GM19372 (cell line): ENCODE measurements around the gene SPPL3.
"Not testable (repeated sequence)": the region's sequence is repeated elsewhere in the genome, so short reads cannot be mapped to it uniquely, and the experiment has no call there.

Experiments used
- ATAC-seq: cut with Tn5 transposase; IDR thresholded peaks from one replicate; pipeline ENCODE4 v1.9.1; 2021; ENCODE audit warnings: mild to moderate bottlenecking, low read depth, moderate library complexity; ENCODE audit not compliant: unreplicated experiment

Gene SPPL3

DNA sequence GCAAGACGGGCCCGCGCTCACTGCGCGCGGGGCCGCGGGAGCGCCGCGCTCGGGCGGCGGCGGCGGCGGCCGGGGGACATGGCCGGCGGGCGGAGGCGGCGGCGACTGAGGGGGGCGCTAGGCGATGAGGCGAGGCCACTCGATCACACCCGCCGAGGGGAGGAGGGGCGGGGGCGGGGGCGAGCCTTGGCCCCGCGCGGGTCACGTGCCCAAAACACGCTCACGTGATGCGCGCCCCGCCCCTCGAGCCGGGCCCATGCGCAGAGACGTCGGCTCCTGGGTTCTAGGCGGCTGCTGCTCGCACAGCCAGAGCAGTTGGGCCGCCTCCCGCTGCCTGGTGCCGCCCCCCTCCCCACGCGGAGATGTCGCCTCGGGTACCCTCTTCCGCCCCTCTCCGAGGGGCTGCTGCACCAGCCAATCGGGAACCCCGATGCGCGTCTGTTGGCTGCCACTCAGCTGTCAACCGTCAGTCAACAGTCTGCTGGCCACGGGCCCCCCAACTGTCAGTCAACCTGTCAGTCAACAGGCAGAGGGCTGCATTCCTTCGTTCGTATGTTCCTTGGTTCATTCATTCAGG lies at the start of gene SPPL3:
Gene SPPL3 (minus strand): TSS at position 162 of the 577 bp plus-strand sequence. CDS start 491 bp downstream, outside the sequence.
- ATAC-seq: peak; percentile 68

DNA sequence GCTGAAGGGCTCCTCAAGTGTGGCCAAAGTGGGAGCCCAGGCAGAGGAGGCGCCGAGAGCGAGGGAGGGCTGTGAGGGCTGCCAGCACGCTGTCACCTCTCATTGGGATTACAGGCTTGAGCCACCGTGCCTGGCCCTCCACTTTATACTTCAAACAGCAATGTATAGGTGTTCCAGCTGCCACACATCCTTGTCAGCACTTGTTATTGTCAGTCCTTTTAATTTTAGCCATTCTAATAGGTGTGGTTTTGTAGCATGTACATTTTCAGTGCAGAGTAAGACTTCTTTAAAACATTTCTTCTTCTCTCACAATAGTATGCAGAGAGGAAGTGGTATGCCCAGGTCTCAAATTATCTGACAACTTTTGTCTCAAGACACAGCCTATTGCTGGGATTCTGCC lies 46.6 kb upstream of the SPPL3 start:
- ATAC-seq: no peak

GRCh38 chr12:120950260-120950799 lies 46.2 kb upstream of the SPPL3 start:
- not testable (repeated sequence) for ATAC-seq

DNA sequence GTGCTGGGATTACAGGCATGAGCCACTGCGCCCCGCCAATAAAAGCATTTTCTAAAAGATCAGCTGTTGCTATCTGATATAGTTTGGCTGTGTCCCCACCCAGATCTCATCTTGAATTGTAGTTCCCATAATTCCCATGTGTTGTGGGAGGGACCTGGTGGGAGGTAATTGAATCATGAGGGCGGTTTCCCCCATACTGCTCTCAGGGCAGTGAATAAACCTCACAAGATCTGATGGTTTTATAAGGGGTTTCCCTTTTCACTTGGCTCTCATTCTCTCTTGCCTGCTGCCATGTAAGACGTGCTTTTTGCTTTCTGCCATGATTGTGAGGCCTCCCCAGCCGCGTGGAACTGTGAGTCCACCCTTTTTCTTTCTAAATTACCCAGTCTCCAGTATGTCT lies 41.4 kb upstream of the SPPL3 start:
- ATAC-seq: not testable (repeated sequence)

DNA sequence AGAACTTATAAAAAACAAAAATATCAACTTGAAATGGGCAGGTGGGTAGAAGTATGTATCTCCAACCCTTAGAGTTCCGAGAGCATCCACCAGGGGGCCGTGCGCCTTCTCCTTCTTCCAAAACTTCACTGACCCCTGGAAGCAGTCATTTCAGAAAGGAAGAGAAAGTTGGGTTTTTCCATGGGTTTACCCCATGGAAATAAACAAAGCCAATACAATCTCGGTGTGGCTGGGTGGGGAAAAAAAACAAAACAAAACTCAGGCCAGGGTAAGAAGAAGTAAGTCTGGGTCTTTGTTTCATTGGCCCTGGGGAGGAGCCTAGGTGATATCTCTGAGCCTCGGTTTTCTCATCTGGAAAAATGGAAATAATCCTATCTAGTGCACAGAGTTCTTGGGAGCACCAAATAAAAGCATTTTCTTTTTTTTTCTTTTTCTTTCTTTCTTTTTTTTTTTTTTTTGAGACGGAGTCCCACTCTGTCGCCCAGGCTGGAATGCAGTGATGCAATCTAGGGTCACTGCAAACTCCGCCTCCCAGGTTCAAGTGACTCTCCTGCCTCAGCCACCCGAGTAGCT lies 40.6 kb upstream of the SPPL3 start:
- ATAC-seq: no peak

GRCh38 chr12:120943482-120943881 lies 39.3 kb upstream of the SPPL3 start:
- no peak for ATAC-seq

GRCh38 chr12:120941846-120942405 lies 37.8 kb upstream of the SPPL3 start:
- no peak for ATAC-seq

DNA sequence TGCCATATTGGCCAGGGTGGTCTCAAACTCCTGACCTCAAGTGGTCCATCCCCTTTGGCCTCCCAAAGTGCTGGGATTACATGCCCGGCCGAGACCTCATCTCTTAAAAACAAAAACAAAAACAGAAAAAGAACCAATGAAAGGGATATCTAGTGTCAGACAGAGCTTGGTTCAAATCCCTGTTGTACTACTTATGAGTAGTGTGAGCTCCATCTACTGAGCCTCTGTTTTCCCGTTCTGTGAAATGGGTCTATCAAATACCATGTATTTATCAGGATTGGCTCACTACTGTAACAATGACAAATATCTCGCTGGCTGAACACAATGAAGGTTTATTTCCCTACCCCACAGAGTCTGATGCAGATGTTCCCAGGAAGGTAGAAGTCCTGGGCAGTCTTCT lies 37.3 kb upstream of the SPPL3 start:
- no peak for ATAC-seq

DNA sequence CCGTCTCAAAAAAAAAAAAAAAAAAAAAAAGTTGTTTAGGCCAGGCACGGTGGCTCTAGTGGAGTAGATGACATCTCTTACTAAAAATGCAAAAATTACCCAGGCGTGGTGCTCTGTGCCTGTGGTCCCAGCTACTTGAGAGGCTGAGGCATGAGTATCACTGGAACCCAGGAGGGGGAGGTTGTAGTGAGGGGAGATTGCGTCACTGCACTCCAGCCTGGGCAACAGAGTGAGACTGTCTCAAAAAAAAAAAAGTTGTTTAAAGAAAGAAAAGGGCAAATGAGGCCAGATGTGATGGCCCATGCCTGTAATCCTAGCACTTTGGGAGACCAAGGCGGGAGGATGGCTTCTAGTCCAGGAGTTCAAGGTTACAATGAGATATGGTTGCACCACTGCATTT lies 36.6 kb upstream of the SPPL3 start:
- ATAC-seq: no peak

GRCh38 chr12:120940006-120940405 lies 35.8 kb upstream of the SPPL3 start:
- ATAC-seq: no peak

- no peak for ATAC-seq
These were observed 35.4 kb upstream of the SPPL3 start for GRCh38 chr12:120939523-120939922.

DNA sequence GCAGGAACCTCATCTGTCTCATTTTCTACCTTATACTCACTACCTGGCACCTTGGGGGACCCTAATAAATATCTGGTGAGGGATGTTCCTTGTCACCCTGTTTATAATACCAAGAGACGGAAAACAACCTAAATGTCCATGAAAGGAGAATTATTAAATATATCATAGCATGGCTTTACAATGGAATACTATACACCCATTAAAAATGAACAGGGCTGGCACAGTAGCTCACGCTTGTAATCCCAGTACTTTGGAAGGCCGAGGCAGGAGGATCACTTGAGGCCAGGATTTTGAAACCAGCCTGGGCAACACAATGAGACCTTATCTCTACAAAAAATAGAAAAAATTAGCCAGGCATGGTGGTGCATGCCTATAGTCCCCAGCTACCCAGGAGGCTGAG lies 34.3 kb upstream of the SPPL3 start:
- ATAC-seq: no peak

GRCh38 chr12:120936197-120936596 lies 32.0 kb upstream of the SPPL3 start:
- ATAC-seq: no peak

DNA sequence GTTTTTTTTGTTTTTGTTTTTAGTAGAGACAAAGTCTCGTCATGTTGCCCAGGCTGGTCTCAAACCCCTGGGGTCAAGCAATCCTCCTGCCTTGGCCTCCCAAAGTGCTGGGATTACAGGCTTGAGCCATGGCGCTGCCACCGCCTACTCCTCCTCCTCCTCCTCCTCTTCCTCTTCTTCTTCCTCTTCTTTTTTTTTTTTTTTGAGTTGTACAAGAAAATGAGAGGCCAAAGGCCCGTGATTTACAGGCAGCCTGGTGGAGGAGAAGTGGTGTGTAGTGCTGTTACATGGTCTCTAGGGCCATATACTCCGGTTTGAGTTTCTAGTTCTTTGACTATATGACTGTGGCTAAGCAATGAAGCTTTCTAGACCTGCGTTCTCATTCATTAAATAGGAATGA lies 29.6 kb upstream of the SPPL3 start:
- no peak for ATAC-seq

- ATAC-seq: no peak
These were observed 28.9 kb upstream of the SPPL3 start for GRCh38 chr12:120932956-120933526.

DNA sequence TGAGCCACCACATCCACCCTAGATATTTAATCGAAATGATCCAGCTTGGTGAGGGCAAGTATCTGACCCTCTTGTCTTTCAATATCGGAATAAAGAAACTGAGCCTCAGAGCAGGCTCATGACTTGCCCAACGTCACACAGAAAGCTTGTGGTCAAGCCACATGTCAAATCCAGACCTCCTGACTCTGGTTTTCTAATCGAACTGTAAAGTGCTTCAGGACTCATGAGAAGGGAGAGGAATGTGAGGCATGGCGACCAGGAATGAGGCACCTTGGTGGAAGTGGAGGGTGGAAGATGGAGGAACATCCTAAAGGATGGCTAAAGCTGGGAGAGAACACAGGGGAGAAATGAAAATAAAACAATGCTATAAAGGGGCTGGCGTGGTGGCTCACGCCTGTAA lies 27.9 kb upstream of the SPPL3 start:
- no peak for ATAC-seq

- ATAC-seq: no peak
These were observed 25.9 kb upstream of the SPPL3 start for GRCh38 chr12:120930032-120930431.

DNA sequence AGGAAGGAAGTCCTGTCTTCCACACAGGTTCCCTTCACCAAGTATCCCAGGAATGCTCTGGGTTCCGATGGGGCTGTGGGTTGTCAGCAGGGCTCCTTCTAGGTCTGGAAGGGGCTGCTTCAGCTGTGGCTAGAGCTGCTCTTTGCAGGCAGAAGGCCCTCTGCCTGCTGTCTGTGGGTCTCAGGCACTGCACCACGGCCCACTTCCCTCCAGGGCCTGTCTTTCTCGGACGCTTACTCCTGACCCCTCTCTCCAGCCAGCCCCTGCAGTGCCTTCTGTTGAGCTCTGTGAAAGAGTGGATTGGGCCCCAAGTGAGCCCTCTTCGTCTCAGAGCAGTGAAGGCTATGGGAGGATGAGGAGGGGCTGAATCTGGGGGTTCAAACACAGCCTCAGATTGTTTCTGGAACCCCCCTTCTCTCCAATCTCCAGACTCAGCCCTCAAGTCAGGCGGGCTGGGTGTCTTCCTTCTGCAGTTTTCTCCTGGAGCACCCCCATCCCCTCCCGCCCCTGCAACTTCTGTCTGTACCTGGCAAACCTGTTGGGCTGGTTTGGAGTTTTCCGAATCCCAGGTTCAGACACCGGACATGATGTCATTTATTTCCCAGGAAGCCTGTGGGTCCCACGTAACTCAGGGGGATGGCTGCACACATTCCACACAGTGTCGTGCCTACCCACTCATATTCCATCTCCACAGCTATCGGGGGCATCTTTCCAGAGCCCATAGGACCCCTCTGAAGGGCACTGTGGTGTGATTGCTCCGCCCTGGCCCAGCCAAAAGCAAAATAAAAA lies 24.9 kb upstream of the SPPL3 start:
- ATAC-seq: no peak

GRCh38 chr12:120925740-120926563 lies 21.8 kb upstream of the SPPL3 start:
- no peak for ATAC-seq

DNA sequence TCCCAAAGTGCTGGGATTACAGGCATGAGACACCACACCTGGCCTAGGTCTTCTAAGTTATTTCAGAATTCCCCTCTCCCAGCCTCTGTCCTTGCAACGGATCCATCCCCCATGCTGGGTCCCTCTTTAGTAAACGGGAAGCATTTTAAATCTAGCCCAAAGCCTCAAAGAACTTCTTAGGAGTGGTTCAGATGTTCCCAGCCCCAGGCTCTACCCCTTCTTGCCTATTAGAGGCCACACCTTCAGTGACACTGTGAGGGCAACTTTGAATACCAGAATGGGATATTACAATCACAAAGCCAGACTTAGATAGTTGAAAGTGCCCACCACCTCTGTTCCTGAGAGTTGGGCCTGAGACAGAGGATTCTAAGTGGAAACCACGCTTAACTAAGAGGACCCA lies 18.1 kb upstream of the SPPL3 start:
- ATAC-seq: no peak
